SU-DHL-6 (cell line): Measurements from ENCODE around the gene ZFAND3.
A peak's percentile ranks its signal among the peaks of the same experiment; 100 is the strongest.

Experiments
- H2AFZ ChIP-seq: fragments of 200-600 bp; sonication (generic); 2 replicates; pipeline ENCODE4 v1.6.1; 2014; ENCODE audit warnings: low read depth, mild to moderate bottlenecking, moderate library complexity, mixed read lengths, antibody characterized with exemption, low read length; ENCODE audit not compliant: severe bottlenecking
- H3F3A ChIP-seq: fragments of 200-600 bp; shearing (Covaris generic); 2 replicates; pipeline ENCODE4 v1.6.0; 2016; ENCODE audit warnings: antibody characterized with exemption, mild to moderate bottlenecking; ENCODE audit not compliant: insufficient read depth
- H3K27ac ChIP-seq: fragments of 200-600 bp; sonication (generic); 2 replicates; pipeline ENCODE4 v1.5.1; 2016; ENCODE audit warnings: low read depth, mild to moderate bottlenecking, low read length, moderate library complexity, mixed read lengths
- H3K27me3 ChIP-seq: fragments of 200-600 bp; sonication (generic), shearing (Covaris generic); 2 replicates; pipeline ENCODE4 v1.6.0; 2014; ENCODE audit warnings: mild to moderate bottlenecking, low read length
- H3K36me3 ChIP-seq: fragments of 200-600 bp; sonication (generic); 2 replicates; pipeline ENCODE4 v1.6.1; 2014; ENCODE audit warnings: mild to moderate bottlenecking, low read length, mixed read lengths
- H3K4me2 ChIP-seq: fragments of 300-600, 200-600 bp; shearing (Covaris generic), sonication (generic); 2 replicates; pipeline ENCODE4 v1.6.0; 2014; ENCODE audit warnings: low read length, low read depth, mild to moderate bottlenecking; ENCODE audit not compliant: poor library complexity, severe bottlenecking
- H3K4me3 ChIP-seq: fragments of 200-600 bp; sonication (generic); 2 replicates; pipeline ENCODE4 v1.5.1; 2014; ENCODE audit warnings: antibody characterized with exemption, low read length, mild to moderate bottlenecking, mixed read lengths; ENCODE audit not compliant: insufficient read depth, poor library complexity, severe bottlenecking
- H3K79me2 ChIP-seq: fragments of 200-600 bp; sonication (generic); 2 replicates; pipeline ENCODE4 v1.6.1; 2014; ENCODE audit warnings: mild to moderate bottlenecking, low read length, moderate library complexity; ENCODE audit not compliant: insufficient read depth
- H3K9ac ChIP-seq: fragments of 200-600 bp; sonication (generic); 2 replicates; pipeline ENCODE4 v1.7.0; 2014; ENCODE audit warnings: mild to moderate bottlenecking, low read length
- H3K9me2 ChIP-seq: fragments of 200-600 bp; sonication (generic); replicated peaks from 2 replicates; pipeline ENCODE4 v1.6.1; 2014; ENCODE audit warnings: low read length; ENCODE audit not compliant: insufficient read depth
- H3K9me3 ChIP-seq: fragments of 200-600 bp; sonication (generic); 2 replicates; pipeline ENCODE4 v1.6.1; 2014; ENCODE audit warnings: low read length, mixed read lengths; ENCODE audit not compliant: insufficient read depth
- H4K20me1 ChIP-seq: fragments of 200-600 bp; sonication (generic); 2 replicates; pipeline ENCODE4 v1.6.1; 2014; ENCODE audit warnings: low read depth, mild to moderate bottlenecking, antibody characterized with exemption, low read length, moderate library complexity, mixed read lengths
- EZH2phosphoT487 ChIP-seq: fragments of 200-600 bp; sonication (generic), shearing (Covaris generic); conservative IDR thresholded peaks from 2 replicates; pipeline ENCODE4 v1.6.1; 2018; ENCODE audit warnings: mild to moderate bottlenecking, antibody characterized with exemption, low read length, moderate library complexity, mixed read lengths
- TF ChIP-seq, protein P1 (sequence below): fragments of 200-600 bp; sonication (generic); IDR thresholded peaks from one replicate; pipeline ENCODE4 v1.5.1; 2017; ENCODE audit warnings: antibody characterized with exemption, mild to moderate bottlenecking, low read length, moderate library complexity; ENCODE audit not compliant: insufficient read depth, poor library complexity, severe bottlenecking

Gene ZFAND3

DNA sequence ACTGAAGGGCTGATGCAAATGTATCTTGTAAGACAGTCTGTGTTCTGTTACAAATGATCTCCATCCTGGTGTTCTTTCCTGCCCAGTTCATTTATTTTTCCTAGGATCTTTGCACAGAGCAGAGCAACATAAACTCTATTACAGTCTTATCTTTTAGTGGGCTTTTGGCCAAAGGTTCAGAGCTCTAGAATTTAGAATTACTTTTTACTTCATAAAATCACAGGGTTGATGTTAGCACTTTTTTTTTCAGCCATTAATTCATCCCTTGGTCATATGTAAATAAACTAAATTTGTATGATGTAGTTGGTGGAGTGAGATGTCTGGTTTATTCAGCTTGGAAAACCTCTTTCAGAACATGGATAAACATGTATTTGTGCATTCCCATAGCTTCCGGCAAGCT lies 181.9 kb downstream of the ZFAND3 start:
- H3K36me3 ChIP-seq, result no peaks in the 10 kb centered on the region
- no peak overlapping the region for H3K27ac ChIP-seq
- H3K9me2 ChIP-seq, result no peaks in the 10 kb centered on the region
- TF ChIP-seq, protein P1, sequence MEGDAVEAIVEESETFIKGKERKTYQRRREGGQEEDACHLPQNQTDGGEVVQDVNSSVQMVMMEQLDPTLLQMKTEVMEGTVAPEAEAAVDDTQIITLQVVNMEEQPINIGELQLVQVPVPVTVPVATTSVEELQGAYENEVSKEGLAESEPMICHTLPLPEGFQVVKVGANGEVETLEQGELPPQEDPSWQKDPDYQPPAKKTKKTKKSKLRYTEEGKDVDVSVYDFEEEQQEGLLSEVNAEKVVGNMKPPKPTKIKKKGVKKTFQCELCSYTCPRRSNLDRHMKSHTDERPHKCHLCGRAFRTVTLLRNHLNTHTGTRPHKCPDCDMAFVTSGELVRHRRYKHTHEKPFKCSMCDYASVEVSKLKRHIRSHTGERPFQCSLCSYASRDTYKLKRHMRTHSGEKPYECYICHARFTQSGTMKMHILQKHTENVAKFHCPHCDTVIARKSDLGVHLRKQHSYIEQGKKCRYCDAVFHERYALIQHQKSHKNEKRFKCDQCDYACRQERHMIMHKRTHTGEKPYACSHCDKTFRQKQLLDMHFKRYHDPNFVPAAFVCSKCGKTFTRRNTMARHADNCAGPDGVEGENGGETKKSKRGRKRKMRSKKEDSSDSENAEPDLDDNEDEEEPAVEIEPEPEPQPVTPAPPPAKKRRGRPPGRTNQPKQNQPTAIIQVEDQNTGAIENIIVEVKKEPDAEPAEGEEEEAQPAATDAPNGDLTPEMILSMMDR, result no peak
- no peak for TF ChIP-seq EZH2phosphoT487
- H3K4me3 ChIP-seq, result no peak overlapping the region
- no peaks in the 10 kb centered on the region for H3K27me3 ChIP-seq
- no peaks in the 10 kb centered on the region for H3K79me2 ChIP-seq
- H3K9me3 ChIP-seq, result no peaks in the 10 kb centered on the region
- no peak overlapping the region for H2AFZ ChIP-seq
- no peak overlapping the region for H3K9ac ChIP-seq
- no peaks in the 10 kb centered on the region for H3F3A ChIP-seq
- H4K20me1 ChIP-seq, result peaks cover 22% of the 10 kb centered on the region
- no peak overlapping the region for H3K4me2 ChIP-seq

DNA sequence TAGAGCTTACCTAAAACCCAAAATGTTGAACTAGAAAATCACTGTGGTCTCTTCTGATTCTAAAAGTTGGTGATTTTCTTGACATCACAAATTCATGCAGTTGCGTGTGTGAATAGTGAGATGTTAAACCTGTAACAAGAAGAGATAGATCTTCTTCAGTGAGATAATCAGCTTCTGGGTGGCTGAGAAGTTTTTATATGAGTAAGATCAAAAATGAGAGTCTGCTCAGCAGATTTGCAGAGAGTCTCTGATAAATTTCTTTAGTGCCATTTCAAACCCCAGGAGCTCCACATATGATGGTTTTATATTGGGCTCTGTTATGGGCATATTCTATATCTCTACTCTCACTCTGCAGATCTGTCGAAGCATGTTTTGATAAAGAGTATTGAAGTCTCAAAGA lies 185.4 kb downstream of the ZFAND3 start:
- H4K20me1 ChIP-seq, result peaks cover 25% of the 10 kb centered on the region

DNA sequence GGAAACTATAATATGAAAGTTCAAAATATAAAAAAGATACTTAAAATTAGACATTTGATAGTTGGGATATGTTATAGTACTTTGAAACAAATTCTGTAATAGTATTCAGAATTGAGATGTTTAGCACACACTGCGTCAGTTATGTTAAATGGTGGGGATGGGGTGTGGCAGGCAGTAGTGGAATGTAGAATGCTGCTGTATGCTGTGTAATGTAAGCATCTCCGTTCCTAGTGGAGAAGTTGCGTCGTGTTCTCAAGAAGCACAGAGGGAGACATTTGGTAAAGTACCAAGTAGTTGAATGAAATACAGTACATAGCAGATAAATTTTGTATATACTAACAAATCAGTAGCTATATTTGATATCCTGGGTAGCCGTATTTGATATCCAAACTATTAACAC lies 192.4 kb downstream of the ZFAND3 start:
- Histone ChIP-seq H3K4me3 (no peak overlapping the region), H3K4me2 (no peak overlapping the region), H2AFZ (no peak overlapping the region), H3K9ac (no peak overlapping the region), H4K20me1 (peaks cover 43% of the 10 kb centered on the region), H3K27ac (no peak overlapping the region), H3K27me3 (no peaks in the 10 kb centered on the region), H3K9me3 (no peaks in the 10 kb centered on the region), H3K36me3 (no peaks in the 10 kb centered on the region), H3F3A (no peaks in the 10 kb centered on the region), H3K79me2 (0 out of 2 replicates have a peak, but pooled peaks cover 4% of the 10 kb centered on the region), H3K9me2 (no peaks in the 10 kb centered on the region)
- TF ChIP-seq EZH2phosphoT487, result no peak

More for the DNA sequence above, 185.4 kb downstream of the ZFAND3 start:
- Histone ChIP-seq H3K27me3 (no peaks in the 10 kb centered on the region), H3F3A (no peaks in the 10 kb centered on the region), H3K9me3 (no peaks in the 10 kb centered on the region), H3K4me3 (no peak overlapping the region), H2AFZ (no peak overlapping the region), H3K9ac (no peak overlapping the region), H3K9me2 (no peaks in the 10 kb centered on the region), H3K27ac (no peak overlapping the region), H3K79me2 (no peaks in the 10 kb centered on the region), H3K36me3 (no peaks in the 10 kb centered on the region), H3K4me2 (no peak overlapping the region)
- TF ChIP-seq EZH2phosphoT487, result no peak
- TF ChIP-seq, protein P1, result no peak

DNA sequence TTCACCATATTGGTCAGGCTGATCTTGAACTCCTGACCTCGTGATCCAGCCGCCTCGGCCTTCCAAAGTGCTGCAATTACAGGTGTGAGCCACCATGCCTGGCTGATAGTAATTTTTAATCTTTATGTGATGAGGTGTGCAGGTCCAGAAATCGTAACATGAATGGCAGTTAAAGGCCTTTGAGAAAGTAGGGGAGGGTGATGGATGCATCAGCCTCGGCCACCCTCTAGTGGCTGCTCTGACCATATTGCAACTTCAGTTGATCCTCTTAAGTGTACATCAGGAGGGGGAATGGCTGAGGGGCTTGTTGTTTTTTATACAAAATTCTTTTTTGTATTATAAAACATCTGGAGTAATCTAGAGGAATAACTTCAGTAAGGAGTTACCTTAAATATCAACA lies 193.0 kb downstream of the ZFAND3 start:
- Histone ChIP-seq H4K20me1 (peaks cover 41% of the 10 kb centered on the region), H3K79me2 (0 out of 2 replicates have a peak, but pooled peaks cover 4% of the 10 kb centered on the region), H3K9me2 (no peaks in the 10 kb centered on the region), H3K9ac (no peak overlapping the region), H3K27ac (no peak overlapping the region), H3K36me3 (no peaks in the 10 kb centered on the region), H3K27me3 (no peaks in the 10 kb centered on the region), H3K4me3 (no peak overlapping the region), H3K4me2 (no peak overlapping the region), H3K9me3 (no peaks in the 10 kb centered on the region), H3F3A (no peaks in the 10 kb centered on the region), H2AFZ (no peak overlapping the region)
- no peak for TF ChIP-seq EZH2phosphoT487
- TF ChIP-seq, protein P1, result peak; percentile 94
